MM.1S (cell line): ENCODE results near the gene CRISP1.

ENCODE experiments used
- DNase-seq: peaks from one replicate; pipeline ENCODE4 v3.0.0-alpha.2; 2015
- H2AFZ ChIP-seq: fragments of 300-600 bp; sonication (generic); 2 replicates; pipeline ENCODE4 v1.6.0; 2016; ENCODE audit warnings: antibody characterized with exemption, low read length
- H3F3A ChIP-seq: fragments of 300-600 bp; sonication (generic); 2 replicates; pipeline ENCODE4 v1.6.1; 2016; ENCODE audit warnings: mild to moderate bottlenecking, antibody characterized with exemption, low read length, moderate library complexity, mixed read lengths; ENCODE audit not compliant: insufficient read depth
- H3K27ac ChIP-seq: fragments of 300-600 bp; sonication (generic); 2 replicates; pipeline ENCODE4 v1.5.1; 2016; ENCODE audit warnings: mild to moderate bottlenecking, low read length
- H3K27me3 ChIP-seq: fragments of 300-600 bp; sonication (generic); replicated peaks from 2 replicates; pipeline ENCODE4 v1.6.0; 2016; ENCODE audit warnings: low read length; ENCODE audit not compliant: insufficient read depth
- H3K36me3 ChIP-seq: fragments of 300-600 bp; sonication (generic); replicated peaks from 2 replicates; pipeline ENCODE4 v1.6.1; 2016; ENCODE audit warnings: mild to moderate bottlenecking, low read length, mixed read lengths; ENCODE audit not compliant: insufficient read depth
- H3K4me1 ChIP-seq: fragments of 300-600 bp; sonication (generic); 2 replicates; pipeline ENCODE4 v1.6.1; 2016; ENCODE audit warnings: low read length, mixed read lengths
- H3K4me2 ChIP-seq: fragments of 300-600 bp; sonication (generic); 2 replicates; pipeline ENCODE4 v1.6.0; 2016; ENCODE audit warnings: low read depth, low read length
- H3K4me3 ChIP-seq: fragments of 300-600 bp; sonication (generic); 2 replicates; pipeline ENCODE4 v1.5.1; 2016; ENCODE audit warnings: low read length, mixed read lengths
- H3K79me2 ChIP-seq: fragments of 300-600 bp; sonication (generic); 2 replicates; pipeline ENCODE4 v1.6.1; 2016; ENCODE audit warnings: mixed run types, low read length, mixed read lengths
- H3K9ac ChIP-seq: fragments of 300-600 bp; sonication (generic); 2 replicates; pipeline ENCODE4 v1.6.1; 2016; ENCODE audit warnings: low read length, mixed read lengths
- H3K9me2 ChIP-seq: fragments of 300-600 bp; sonication (generic); replicated peaks from 2 replicates; pipeline ENCODE4 v1.6.1; 2016; ENCODE audit warnings: mild to moderate bottlenecking, low read length, mixed read lengths; ENCODE audit not compliant: insufficient read depth
- H3K9me3 ChIP-seq: fragments of 300-600 bp; sonication (generic); replicated peaks from 2 replicates; pipeline ENCODE4 v1.6.1; 2016; ENCODE audit warnings: mild to moderate bottlenecking, low read length, mixed read lengths; ENCODE audit not compliant: insufficient read depth
- H4K20me1 ChIP-seq: fragments of 300-600 bp; sonication (generic); 2 replicates; pipeline ENCODE4 v1.6.1; 2016; ENCODE audit warnings: mild to moderate bottlenecking, low read length, moderate library complexity, mixed read lengths; ENCODE audit not compliant: insufficient read depth
- CTCF ChIP-seq: fragments of 300-600 bp; sonication (generic); IDR thresholded peaks from 2 replicates; pipeline ENCODE4 v1.5.1; 2016; ENCODE audit warnings: antibody characterized with exemption, low read length, mixed read lengths
- EZH2 ChIP-seq: fragments of 300-600 bp; sonication (generic); optimal IDR thresholded peaks from 2 replicates; pipeline ENCODE3; 2017; ENCODE audit warnings: low read depth, mild to moderate bottlenecking, antibody characterized with exemption, low read length, mixed read lengths
- EZH2phosphoT487 ChIP-seq: fragments of 300-600 bp; sonication (generic); IDR thresholded peaks from 2 replicates; pipeline ENCODE4 v1.6.1; 2018; ENCODE audit warnings: antibody characterized with exemption, low read length

CRISP1 gene

GRCh38 chr6:49826743-49827406 is 39.5 kb downstream of the CRISP1 start:
- Histone ChIP-seq H3K4me2 (peak overlapping the region; percentile 60), H3K9me2 (no peaks in the 10 kb centered on the region), H3K79me2 (no peaks in the 10 kb centered on the region), H3K4me3 (peak overlapping the region; percentile 42), H3K4me1 (no peaks in the 10 kb centered on the region), H2AFZ (peak overlapping the region; percentile 58), H3F3A (peaks cover 9% of the 10 kb centered on the region; the same call in 1 of the 2 replicates), H3K9ac (no peak overlapping the region), H3K36me3 (no peaks in the 10 kb centered on the region), H3K27me3 (no peaks in the 10 kb centered on the region), H3K27ac (peak overlapping the region; percentile 56; the same call in 1 of the 2 replicates), H4K20me1 (no peaks in the 10 kb centered on the region), H3K9me3 (no peaks in the 10 kb centered on the region)
- no peak for TF ChIP-seq EZH2phosphoT487
- no peak for TF ChIP-seq EZH2
- TF ChIP-seq CTCF = no peak
- DNase-seq = peak; percentile 70

GRCh38 chr6:49815166-49815565 is 51.2 kb downstream of the CRISP1 start:
- Histone ChIP-seq H3K27ac (no peak overlapping the region), H3K9me3 (no peaks in the 10 kb centered on the region), H3K36me3 (no peaks in the 10 kb centered on the region), H3K79me2 (no peaks in the 10 kb centered on the region), H3K9ac (no peak overlapping the region), H3K4me3 (no peak overlapping the region), H3K27me3 (no peaks in the 10 kb centered on the region), H3K4me2 (no peak overlapping the region), H3K4me1 (no peaks in the 10 kb centered on the region), H3K9me2 (no peaks in the 10 kb centered on the region), H3F3A (no peaks in the 10 kb centered on the region), H2AFZ (no peak overlapping the region), H4K20me1 (no peaks in the 10 kb centered on the region)
- DNase-seq = no peak
- TF ChIP-seq CTCF (no peak), EZH2phosphoT487 (no peak), EZH2 (no peak)

- Histone ChIP-seq H3K27me3 (no peaks in the 10 kb centered on the region), H4K20me1 (no peaks in the 10 kb centered on the region), H3K9ac (no peak overlapping the region), H3F3A (no peaks in the 10 kb centered on the region), H3K9me3 (no peaks in the 10 kb centered on the region), H3K4me3 (no peak overlapping the region), H3K36me3 (no peaks in the 10 kb centered on the region), H3K79me2 (no peaks in the 10 kb centered on the region), H3K4me1 (no peaks in the 10 kb centered on the region), H3K4me2 (no peak overlapping the region), H3K9me2 (no peaks in the 10 kb centered on the region), H2AFZ (no peak overlapping the region), H3K27ac (no peak overlapping the region)
- no peak for TF ChIP-seq CTCF
- TF ChIP-seq EZH2phosphoT487 = no peak
- TF ChIP-seq EZH2 = no peak
- no peak for DNase-seq
Measured at GRCh38 chr6:49813248-49813647, 53.1 kb downstream of the CRISP1 start.
